Astrocyte (in vitro differentiated cells and primary cell): Measurements from ENCODE around the gene TMEM272.

Source experiments
- EZH2 ChIP-seq: IDR thresholded peaks from 2 replicates; pipeline ENCODE4 v1.6.1; 2012; ENCODE audit warnings: mild to moderate bottlenecking, low read length, inconsistent platforms; ENCODE audit not compliant: insufficient read depth
- TF ChIP-seq, protein P1 (sequence below): IDR thresholded peaks from 2 replicates; pipeline ENCODE4 v1.5.1; 2011; ENCODE audit warnings: low read depth, mild to moderate bottlenecking, inconsistent platforms, low read length, moderate library complexity; ENCODE audit not compliant: insufficient read depth

DNA sequence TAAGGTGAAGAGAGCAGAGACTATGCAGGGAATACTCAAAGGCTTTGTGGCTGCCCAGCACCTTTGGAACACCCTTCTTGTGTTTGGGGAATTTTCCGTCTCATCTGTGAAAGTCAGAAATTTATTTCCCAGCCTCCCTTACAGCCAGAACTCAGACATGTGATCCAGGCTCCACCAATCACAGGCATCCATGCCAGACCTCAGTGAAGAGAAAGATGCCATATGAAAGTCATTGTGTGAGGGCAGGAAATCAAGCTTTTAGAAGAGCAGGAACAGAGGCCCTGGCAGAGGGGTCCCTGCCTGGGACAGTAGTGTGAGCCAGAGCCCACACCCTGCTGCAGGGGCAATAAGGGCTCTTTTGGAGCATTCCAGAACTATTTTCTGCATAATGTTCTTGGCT is 28.9 kb upstream of the TMEM272 start:
- TF ChIP-seq, protein P1, sequence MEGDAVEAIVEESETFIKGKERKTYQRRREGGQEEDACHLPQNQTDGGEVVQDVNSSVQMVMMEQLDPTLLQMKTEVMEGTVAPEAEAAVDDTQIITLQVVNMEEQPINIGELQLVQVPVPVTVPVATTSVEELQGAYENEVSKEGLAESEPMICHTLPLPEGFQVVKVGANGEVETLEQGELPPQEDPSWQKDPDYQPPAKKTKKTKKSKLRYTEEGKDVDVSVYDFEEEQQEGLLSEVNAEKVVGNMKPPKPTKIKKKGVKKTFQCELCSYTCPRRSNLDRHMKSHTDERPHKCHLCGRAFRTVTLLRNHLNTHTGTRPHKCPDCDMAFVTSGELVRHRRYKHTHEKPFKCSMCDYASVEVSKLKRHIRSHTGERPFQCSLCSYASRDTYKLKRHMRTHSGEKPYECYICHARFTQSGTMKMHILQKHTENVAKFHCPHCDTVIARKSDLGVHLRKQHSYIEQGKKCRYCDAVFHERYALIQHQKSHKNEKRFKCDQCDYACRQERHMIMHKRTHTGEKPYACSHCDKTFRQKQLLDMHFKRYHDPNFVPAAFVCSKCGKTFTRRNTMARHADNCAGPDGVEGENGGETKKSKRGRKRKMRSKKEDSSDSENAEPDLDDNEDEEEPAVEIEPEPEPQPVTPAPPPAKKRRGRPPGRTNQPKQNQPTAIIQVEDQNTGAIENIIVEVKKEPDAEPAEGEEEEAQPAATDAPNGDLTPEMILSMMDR: no peak
- no peak for TF ChIP-seq EZH2
